ENCODE results near the gene RUSC2. TPM values are rescaled to one million over a fixed set of nuclear protein-coding genes. Genes with fewer than 3 reads are reported as not detected.
"Not testable (repeated sequence)": the region's sequence is repeated elsewhere in the genome, so short reads cannot be mapped to it uniquely, and the experiment has no call there.

RUSC2 gene
- total RNA-seq, 1 experiment from 2014 or later, result 19.4 TPM

DNA sequence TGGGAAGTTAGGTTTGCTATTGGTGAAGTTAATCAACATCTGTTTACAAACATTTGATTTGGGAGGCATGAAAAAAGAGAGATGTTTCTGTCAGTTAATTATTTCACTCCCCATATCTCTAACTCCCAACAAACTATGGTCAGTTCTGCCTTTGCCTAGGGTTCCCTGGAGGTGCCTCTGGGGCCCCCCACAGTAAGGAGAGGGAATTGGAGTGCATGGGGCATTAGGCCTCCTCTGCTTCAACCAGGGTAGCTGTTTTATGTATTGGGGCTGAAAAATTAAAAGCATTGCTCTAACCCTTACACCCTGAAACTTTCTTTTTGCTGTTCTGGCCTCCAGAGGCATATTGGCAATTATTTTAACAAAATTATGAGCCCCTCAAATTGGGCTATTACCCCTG, 32.3 kb downstream of the RUSC2 start:
- no peaks in the 10 kb centered on the region for H3K9me3 ChIP-seq (ENCODE audit: low read depth, low read length, poor library complexity, severe bottlenecking)
- no peaks in the 10 kb centered on the region for H3K36me3 ChIP-seq (ENCODE audit: insufficient read depth, low read length, poor library complexity, severe bottlenecking)
- no peaks in the 10 kb centered on the region for H3K27me3 ChIP-seq (replicated peaks; ENCODE audit: insufficient read depth, low read depth, low read length, poor library complexity)
- no peak for DNase-seq (ENCODE audit: low spot score)
- H3K4me1 ChIP-seq (ENCODE audit: insufficient read depth, low read length, poor library complexity, severe bottlenecking), result peaks cover 21% of the 10 kb centered on the region
- intact Hi-C loops (cut with micrococcal nuclease; ENCODE audit: unreplicated experiment), result no loop called here
- TF ChIP-seq, protein P1, sequence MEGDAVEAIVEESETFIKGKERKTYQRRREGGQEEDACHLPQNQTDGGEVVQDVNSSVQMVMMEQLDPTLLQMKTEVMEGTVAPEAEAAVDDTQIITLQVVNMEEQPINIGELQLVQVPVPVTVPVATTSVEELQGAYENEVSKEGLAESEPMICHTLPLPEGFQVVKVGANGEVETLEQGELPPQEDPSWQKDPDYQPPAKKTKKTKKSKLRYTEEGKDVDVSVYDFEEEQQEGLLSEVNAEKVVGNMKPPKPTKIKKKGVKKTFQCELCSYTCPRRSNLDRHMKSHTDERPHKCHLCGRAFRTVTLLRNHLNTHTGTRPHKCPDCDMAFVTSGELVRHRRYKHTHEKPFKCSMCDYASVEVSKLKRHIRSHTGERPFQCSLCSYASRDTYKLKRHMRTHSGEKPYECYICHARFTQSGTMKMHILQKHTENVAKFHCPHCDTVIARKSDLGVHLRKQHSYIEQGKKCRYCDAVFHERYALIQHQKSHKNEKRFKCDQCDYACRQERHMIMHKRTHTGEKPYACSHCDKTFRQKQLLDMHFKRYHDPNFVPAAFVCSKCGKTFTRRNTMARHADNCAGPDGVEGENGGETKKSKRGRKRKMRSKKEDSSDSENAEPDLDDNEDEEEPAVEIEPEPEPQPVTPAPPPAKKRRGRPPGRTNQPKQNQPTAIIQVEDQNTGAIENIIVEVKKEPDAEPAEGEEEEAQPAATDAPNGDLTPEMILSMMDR (conservative IDR thresholded peaks at IDR 0.05; ENCODE audit: low read depth, low read length), result peak; percentile 30; the same call in 1 of the 2 replicates
- no peak for TF ChIP-seq EZH2 (IDR thresholded peaks at IDR 0.05; ENCODE audit: borderline replicate concordance, low read depth, low read length, poor library complexity, severe bottlenecking)
- ChIA-PET POLR2A (ENCODE audit: low non-redundant PET) (no interaction called here), CTCF (no interaction called here)
- no peak overlapping the region for H3K27ac ChIP-seq (ENCODE audit: low read depth, low read length, poor library complexity, severe bottlenecking)
- BruUV-seq (replicated peaks), result no TSS peak
- H3K4me3 ChIP-seq (ENCODE audit: low read depth, low read length, poor library complexity, severe bottlenecking), result no peak overlapping the region

DNA sequence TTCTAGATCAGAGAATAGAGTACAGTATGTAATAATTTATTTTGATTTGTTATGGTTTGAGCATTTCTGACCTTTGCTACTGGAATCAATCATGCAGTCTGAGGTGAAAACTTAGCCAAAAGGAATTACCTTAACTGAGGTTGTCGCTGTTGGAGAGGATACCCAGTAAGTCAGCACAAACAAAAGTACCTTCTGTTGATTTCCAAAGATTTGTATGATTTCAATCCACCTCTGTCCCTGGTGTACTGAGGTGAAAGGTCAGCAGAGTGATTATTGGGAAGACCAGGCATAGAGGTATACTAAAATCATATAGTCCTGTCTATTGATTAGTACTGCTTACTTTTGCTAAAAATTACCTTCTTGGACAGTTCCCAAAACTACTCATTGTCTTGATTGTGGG, 32.8 kb downstream of the RUSC2 start:
- no peaks in the 10 kb centered on the region for H3K36me3 ChIP-seq (ENCODE audit: insufficient read depth, low read length, poor library complexity, severe bottlenecking)
- POLR2A ChIA-PET (ENCODE audit: low non-redundant PET), result no interaction called here

DNA sequence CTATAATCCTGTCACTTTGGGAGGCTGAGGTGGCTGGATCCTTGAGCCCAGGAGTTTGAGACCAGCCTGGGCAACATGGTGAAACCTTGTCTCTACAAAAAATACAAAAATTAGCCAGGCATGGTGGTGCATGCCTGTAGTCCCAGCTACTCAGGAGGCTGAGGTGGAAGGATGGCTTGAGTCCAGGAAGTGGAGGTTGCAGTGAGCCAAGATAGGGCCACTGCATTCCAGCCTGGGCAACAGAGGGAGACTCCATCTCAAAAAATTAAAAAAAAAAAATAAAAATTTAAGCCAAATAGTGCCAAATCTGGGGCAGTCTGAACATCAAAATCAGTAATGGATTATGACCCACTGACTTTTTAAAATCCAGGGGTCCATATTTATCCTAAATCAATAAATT, 33.6 kb downstream of the RUSC2 start:
- intact Hi-C loops (cut with micrococcal nuclease; ENCODE audit: unreplicated experiment); H3K27me3 ChIP-seq (replicated peaks; ENCODE audit: insufficient read depth, low read depth, low read length, poor library complexity); H3K9me3 ChIP-seq (ENCODE audit: low read depth, low read length, poor library complexity, severe bottlenecking); H3K36me3 ChIP-seq (ENCODE audit: insufficient read depth, low read length, poor library complexity, severe bottlenecking); DNase-seq (ENCODE audit: low spot score); H3K27ac ChIP-seq (ENCODE audit: low read depth, low read length, poor library complexity, severe bottlenecking); CTCF ChIA-PET; POLR2A ChIA-PET (ENCODE audit: low non-redundant PET); BruUV-seq (replicated peaks); H3K4me3 ChIP-seq (ENCODE audit: low read depth, low read length, poor library complexity, severe bottlenecking): not testable (repeated sequence)
- H3K4me1 ChIP-seq (ENCODE audit: insufficient read depth, low read length, poor library complexity, severe bottlenecking), result peaks cover 17% of the 10 kb centered on the region

More for the DNA sequence above, 32.8 kb downstream of the RUSC2 start:
- DNase-seq (ENCODE audit: low spot score), result no peak
- peaks cover 21% of the 10 kb centered on the region for H3K4me1 ChIP-seq (ENCODE audit: insufficient read depth, low read length, poor library complexity, severe bottlenecking)
- BruUV-seq (replicated peaks), result no TSS peak
- TF ChIP-seq, protein P1 (conservative IDR thresholded peaks at IDR 0.05; ENCODE audit: low read depth, low read length), result no peak
- TF ChIP-seq EZH2 (IDR thresholded peaks at IDR 0.05; ENCODE audit: borderline replicate concordance, low read depth, low read length, poor library complexity, severe bottlenecking), result no peak
- CTCF ChIA-PET, result interaction anchor here (0.6 kb wide), 1 partner anchor 445 kb away, joined by 4 read pairs; no protein-coding TSS in a partner anchor
- no peak overlapping the region for H3K27ac ChIP-seq (ENCODE audit: low read depth, low read length, poor library complexity, severe bottlenecking)
- no peaks in the 10 kb centered on the region for H3K27me3 ChIP-seq (replicated peaks; ENCODE audit: insufficient read depth, low read depth, low read length, poor library complexity)
- no peaks in the 10 kb centered on the region for H3K9me3 ChIP-seq (ENCODE audit: low read depth, low read length, poor library complexity, severe bottlenecking)
- no peak overlapping the region for H3K4me3 ChIP-seq (ENCODE audit: low read depth, low read length, poor library complexity, severe bottlenecking)
- intact Hi-C loops (cut with micrococcal nuclease; ENCODE audit: unreplicated experiment), result no loop called here

DNA sequence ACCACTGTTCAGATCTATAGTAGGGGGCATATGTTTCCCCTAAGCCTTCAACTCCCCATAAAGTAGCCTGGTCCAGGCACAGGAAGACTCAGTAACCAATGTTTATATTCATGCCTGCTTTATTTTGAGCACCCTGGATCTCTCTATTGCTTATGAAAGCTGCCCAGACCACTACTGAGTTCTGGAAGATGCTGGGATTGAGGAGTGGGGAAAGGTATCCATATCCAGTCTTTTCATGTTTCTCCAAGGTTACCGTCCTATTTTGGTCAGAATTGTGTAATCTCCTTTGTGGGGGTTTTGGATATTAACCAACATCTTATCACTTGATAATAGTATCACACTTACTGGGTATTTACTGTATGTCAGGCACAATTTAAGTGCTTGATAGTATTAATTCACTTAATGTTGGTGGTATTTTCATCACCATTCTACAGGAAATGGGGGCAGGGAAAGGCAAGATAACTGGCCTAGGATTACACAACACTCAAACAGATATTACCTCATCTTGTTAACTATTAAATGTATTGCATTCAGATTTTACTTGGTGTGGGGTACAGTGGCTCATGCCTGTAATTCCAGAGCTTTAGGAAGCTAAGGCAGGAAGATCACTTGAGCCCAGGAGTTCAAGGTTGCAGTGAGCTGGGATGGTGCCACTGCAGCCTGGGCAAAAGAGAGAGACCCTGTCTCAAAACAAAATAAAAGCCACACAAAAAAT, 36.3 kb downstream of the RUSC2 start:
- no TSS peak for BruUV-seq (replicated peaks)
- Histone ChIP-seq H3K4me1 (ENCODE audit: insufficient read depth, low read length, poor library complexity, severe bottlenecking) (peaks cover 17% of the 10 kb centered on the region), H3K27me3 (replicated peaks; ENCODE audit: insufficient read depth, low read depth, low read length, poor library complexity) (no peaks in the 10 kb centered on the region), H3K27ac (ENCODE audit: low read depth, low read length, poor library complexity, severe bottlenecking) (peak overlapping the region; percentile 24), H3K4me3 (ENCODE audit: low read depth, low read length, poor library complexity, severe bottlenecking) (no peak overlapping the region), H3K9me3 (ENCODE audit: low read depth, low read length, poor library complexity, severe bottlenecking) (no peaks in the 10 kb centered on the region), H3K36me3 (ENCODE audit: insufficient read depth, low read length, poor library complexity, severe bottlenecking) (no peaks in the 10 kb centered on the region)
- DNase-seq (ENCODE audit: low spot score), result peak; percentile 63
- POLR2A ChIA-PET (ENCODE audit: low non-redundant PET), result no interaction called here
- intact Hi-C loops (cut with micrococcal nuclease; ENCODE audit: unreplicated experiment), result no loop called here
- CTCF ChIA-PET, result interaction anchor here (1.0 kb wide), 1 partner anchor 77 kb away, joined by 3 read pairs; no protein-coding TSS in a partner anchor
- TF ChIP-seq, protein P1 (conservative IDR thresholded peaks at IDR 0.05; ENCODE audit: low read depth, low read length), result no peak
- TF ChIP-seq EZH2 (IDR thresholded peaks at IDR 0.05; ENCODE audit: borderline replicate concordance, low read depth, low read length, poor library complexity, severe bottlenecking), result no peak
